NCI-H1092 treated with DMSO at 0.1 percent for 48 hours (cell line): Measurements from ENCODE around the gene SLTM.
"Not testable (repeated sequence)": the region's sequence is repeated elsewhere in the genome, so short reads cannot be mapped to it uniquely, and the experiment has no call there.

Source experiments
- DNase-seq: peaks from one replicate; lab custom pipeline; 2025; lab: John Stamatoyannopoulos, UW

SLTM gene

DNA sequence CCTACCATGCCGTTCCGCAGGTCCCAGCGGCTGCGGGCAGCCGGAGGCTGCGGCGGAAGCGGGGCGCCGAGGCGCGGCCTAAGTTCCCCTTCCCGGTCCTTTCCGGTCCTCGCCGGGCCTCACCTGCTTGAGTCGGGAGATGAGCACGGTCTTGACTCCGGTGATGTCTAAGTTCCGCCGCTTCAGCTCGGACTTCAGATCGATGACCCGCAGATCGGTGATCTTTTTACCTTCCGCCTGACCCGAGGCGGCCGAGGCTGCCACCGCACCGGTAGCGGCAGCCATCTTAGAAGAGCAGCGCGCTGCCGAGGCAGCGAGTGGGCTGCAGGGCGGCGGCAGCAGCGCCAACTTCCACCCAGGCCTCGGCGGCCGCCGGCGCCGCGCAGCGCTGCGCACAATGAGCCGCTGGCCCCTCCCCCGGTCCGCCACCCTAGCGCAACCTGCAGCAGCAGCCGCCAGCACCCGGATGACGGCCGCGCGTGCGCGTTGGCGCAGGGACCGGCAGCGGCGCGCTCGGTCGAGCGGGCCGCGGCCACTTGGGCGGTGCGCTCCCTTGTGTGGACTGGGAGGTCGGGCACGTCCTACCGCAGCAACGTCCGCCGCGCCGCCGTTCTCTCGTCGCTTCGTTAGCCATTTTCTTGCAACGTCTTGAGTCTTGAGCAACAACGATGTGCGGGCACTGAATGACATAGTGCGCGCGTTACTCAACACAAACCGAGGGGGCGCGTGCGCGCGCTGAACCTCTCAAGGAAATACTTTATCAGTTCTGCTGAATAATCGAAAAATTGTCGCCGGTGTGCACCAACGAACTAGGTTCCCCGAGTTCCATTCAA is at the start of gene SLTM:
TSS of gene SLTM (minus strand) at position 399 of the 833 bp plus-strand sequence. CDS start at position 285, 114 bp downstream.
- DNase-seq: peak; percentile 88

DNA sequence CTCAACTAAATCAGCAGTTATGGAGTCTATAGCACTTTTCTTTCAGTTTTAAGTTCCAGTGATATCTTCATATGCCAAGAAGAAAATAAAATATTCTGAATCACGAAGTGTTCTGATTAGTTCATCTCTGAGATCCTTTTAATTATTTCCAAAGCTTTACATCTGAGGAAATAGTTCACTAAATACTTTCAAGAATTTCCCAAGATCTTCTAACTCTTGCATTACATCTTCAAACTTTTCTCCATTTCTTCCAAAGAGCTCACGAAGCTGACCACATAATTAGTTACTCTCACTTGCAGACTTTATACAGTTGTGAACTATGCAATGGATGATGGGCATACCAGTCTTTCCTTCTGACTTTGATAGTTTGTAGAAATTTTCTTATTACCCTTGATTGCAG is 49.8 kb upstream of the SLTM start:
- no peak for DNase-seq

DNA sequence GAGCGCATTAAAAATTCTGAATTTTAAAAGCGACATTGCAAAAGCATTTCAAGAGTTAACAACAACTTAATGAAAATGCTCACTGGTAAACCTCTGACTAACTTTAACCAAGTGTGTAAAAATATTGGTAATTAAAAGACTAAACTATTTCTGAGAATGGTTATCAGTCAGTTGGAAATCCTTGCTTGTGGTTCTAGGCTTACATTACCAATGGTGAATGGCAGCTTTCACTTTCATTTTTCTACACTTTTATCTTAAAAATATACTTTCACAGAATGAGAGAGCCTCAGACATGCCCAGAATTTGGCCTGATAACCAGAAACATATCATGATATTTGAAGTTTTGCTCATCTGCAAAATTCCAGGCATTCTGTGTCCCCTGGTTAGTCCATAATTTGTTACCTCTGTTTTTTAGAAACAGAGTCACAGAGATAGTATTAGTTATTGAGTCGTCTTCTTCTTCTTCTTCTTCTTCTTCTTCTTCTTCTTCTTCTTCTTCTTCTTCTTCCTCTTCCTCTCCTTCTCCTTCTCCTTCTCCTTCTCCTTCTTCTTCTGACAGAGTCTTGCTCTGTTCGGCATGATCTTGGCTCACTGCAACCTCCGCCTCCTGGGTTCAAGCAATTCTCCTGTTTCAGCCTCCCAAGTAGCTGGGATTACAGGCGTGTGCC is 48.5 kb upstream of the SLTM start:
- no peak for DNase-seq

DNA sequence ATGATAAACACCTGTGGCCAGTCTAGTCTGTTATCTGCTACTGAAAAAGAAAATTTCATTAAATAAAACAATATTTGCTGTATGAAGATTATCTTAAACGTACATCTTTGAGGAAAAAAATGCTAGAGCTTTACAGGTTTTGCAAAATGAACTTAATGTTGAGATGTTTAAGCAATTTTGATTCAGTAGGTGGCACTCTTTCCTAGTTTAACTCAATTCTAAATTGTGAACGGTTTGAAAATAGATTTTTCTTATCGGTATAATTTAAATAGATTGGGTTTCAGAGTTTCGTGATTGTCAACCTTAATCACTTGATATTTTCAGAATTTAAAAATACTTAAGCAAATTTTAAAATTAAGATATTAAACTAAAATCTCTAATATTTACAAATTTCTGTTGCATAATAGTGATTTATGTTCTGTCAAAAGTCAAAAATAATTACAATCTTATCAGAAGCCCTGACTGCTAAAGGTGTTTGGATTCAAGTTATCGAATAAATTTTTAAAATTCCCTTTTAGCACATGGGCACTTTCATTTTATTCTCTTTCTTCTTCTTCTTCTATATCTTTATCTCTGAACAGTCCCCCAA is 47.0 kb upstream of the SLTM start:
- DNase-seq: peak; percentile 17

DNA sequence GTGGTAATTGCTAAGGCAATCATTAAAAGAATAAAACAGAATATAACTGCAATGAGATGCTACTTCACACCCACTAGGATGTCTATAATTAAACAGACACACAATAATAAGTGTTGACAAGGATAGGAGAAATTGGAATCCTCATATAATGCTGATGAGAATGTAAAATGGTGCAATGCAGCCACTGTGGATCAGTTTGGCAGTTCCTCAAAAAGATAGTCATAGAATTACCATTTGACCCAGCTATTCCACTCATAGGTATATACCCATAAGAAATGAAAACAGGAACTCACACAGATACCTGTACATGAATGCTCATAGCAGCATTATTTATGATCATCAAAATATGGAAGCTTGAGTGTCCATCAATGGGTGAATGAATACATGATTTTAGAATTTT is 44.4 kb upstream of the SLTM start:
- no peak for DNase-seq

DNA sequence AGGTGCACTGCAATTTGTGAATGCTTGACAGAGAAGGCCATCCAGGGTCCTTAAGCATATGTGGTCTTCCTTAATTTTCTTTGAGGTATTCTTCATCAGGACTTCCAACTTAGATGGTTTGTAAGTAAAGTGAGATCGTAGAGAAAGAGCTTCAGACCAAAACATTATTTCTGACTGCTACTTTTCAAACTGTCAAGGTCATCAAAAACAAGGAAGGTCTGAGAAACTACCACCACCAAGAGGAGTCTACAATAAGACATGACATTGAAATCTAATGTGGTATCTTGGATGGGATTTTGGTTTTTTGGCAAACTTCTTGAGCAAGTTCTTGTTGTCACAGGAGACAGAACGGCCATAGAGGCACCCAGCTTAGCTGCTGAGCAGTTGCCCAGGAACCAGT is 34.0 kb upstream of the SLTM start:
- DNase-seq: no peak

DNA sequence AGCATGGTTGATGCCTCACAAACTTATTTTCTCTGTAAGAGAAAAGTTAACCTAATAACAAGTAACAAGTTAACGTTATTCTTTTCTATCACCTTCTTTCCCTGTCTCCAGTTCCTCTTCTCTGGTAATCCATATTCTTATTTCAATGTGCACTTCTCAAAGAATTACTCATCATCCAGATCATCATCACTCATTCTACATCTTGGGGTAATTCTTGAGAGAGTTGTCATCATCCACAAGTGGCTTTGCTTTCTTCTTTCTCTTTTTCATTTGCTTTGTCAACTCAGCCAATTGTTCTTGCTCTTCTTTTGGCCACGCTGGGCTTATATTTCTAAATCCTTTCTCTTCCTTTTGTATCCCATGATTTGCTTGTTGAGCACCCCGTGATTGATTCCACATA is 33.2 kb upstream of the SLTM start:
- no peak for DNase-seq

DNA sequence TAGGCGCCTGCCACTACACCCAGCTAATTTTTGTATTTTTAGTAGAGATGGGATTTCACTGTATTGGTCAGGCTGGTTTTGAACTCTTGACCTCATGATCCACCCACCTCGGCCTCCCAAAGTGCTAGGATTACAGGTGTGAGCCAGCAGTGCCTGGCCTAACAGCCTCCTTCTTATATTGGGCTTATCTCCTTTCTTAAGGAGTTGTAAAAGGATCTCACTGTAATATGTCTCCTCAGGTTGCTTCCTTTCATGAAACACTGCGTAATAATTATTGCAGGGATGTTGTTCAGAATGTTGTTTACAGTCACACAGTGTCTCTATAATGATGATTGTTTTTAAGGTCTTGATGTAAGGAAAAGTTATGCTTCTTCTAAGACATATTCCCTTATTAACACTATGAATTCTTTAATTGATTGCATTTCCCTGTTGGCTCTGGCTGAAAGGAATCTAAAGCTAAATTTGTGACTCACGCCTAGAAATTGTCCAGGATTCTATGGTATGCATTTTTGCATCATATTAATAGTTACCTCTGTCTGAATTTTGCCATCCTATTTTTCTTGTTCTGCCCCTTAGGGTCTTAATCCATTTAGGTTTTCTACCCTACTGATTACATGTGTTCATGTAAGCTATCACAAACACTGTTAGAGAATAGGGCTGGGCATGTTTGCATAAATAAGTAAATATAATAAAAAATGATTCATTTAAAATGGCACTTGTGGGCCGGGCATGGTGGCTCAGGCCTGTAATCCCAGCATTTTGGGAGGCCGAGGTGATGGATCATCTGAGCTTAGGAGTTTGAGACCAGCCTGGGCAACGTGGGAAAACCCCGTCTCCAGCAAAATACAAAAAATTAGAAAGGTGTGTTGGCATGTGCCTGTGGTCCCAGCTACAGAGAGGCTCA is 29.4 kb upstream of the SLTM start:
- no peak for DNase-seq

DNA sequence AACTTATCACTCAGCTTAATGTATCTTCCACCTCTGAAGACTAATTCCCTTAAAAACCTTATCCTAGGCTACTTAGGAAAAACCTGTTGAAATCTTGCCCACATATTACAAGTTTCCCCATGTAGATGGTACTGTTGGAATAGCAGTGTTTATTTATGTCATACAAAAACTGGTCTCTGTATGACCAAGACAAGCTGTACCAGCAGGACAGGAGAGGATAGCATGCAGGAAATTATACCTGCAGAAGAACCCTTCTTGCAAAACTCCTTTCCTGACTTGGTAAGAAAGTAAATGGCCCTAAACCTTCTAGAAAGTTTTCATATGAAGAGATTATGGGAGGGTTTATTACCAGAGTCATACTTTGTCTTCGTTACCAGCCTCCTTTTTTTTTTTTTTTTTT is 28.7 kb upstream of the SLTM start:
- DNase-seq: no peak

DNA sequence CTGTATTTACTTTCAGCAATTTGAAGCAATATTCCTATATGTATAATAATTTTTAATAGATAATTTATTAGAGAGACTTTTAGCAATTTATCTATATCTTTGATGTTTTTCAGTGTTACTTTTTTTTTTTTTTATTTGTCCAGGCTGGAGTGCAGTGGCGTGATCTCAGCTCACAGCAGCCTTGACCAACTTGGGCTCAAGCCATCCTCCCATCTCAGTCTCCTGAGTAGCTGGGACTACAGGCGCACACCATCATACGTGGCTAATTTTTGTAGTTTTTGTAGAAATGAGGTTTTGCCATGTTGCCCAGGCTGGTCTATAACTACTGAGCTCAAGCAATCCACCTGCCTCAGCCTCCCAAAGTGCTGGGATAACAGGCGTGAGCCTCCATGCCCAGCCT is 25.3 kb upstream of the SLTM start:
- no peak for DNase-seq

DNA sequence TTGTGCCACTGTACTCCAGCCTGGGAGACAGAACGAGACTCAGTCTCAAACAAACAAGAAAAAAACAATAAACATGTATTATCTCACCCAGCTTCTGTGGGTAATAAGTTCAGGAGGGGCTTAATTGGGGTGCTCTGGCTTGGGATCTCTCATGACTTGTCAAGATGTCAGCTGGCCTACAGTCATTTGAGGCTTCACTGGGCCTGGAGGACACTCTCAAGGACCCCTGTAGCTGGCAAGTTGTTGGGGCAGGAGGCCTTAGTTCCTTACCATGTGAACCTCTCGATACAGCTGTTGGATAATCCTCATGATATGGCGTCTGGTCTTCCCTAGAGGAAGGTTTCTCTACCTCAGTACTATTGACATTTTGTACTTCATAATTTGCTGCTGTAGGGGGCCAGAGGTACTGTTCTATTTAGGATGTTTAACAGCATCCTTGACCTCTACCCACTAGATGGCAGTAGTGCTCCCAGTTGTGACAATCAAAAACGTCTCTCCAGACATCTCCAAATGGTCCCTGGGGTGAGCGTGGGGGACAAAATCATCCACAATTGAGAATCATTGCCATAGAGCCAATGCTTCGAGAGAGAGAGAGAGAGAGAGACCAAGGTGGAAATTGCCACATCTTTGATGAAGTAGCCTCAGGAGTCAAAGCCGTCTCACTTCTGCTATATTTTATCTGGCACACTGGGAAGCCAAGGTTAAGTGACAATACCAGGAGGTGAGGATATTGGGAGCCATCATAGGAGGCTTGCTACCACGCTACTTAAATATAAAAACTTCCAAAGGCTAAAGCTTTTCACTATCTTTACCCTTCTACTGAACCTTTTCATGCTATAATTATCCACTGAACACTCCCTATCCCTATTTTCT is 23.9 kb upstream of the SLTM start:
- DNase-seq: peak; percentile 51

DNA sequence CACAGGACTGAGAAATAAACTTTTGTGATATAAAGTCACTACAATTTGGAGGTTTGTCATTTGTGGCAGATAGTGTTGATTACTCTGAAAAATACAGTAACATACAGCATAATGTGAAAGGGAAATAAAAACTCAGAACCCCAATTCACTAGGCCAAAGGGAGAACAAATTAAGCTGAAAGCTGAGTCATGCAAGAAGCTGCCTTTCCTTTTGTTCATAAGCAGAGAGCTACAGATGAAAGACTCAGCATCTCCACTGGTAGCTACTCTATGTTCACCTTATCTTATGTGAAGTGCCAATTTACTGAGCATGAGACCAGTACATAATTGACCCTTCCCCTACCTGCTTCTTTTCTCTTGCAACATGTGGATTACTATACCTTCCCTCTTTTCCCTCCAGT is 19.3 kb upstream of the SLTM start:
- no peak for DNase-seq

DNA sequence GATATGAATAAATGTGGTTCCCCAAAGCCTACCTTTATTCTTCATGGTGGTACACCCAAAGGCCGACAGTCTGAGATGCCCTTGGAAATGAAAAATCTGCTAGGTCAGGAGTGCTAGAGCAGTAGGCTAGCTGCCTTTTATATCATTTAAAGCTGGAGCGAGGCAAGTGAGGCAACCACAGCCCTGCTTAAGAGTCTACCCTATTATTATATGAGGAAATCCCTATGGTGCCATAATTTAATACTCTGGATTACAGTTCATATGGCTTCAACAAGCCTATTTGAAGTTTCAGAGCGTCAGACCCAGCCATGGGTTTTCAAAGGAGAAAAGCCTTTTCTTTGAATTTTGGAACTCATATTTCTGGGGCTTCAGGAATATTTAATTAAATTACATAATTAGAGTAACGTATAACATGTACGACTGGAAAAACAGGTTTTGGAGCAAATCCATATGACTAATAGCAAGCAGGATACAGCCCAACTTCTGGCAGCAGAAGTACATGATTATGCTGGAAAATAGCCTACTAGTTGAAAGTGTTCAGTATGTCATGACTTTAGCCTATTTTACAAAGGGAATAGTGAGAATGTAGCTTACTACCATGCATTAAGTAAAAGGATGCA is 18.0 kb upstream of the SLTM start:
- DNase-seq: no peak

DNA sequence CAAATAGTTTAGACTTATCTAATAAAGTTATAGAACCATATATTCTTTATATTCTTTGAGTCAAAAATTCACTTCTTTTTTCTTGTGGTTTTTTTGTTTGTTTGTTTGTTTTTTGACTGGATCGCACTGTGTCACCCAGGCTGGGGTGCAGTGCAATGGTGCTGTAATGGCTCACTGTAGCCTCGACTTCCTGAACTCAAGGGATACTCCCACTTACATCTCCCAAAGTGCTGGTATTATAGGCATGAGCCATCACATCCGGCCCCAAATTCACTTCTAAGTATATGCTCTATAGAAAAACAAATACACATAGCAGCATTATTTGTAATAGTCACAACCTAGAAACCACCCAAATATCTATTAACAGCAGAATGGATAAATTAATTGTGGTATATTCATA is 13.7 kb upstream of the SLTM start:
- no peak for DNase-seq

DNA sequence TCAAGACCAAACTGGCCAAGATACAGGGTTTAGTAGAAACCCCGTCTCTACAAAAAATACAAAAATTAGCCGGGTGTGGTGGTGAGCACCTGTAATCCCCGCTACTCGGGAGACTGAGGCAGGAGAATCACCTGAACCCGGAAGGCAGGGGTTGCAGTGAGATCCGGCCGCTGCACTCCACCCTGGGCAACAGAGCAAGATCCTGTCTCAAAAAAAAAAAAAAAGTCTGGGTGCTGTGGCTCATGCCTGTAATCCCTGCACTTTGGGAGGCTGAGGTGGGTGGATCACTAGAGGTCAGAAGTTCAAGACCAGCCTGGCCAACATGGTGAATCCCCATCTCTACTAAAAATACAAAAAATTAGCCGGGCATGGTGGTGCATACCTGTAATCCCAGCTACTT is 1.5 kb upstream of the SLTM start:
- not testable (repeated sequence) for DNase-seq

DNA sequence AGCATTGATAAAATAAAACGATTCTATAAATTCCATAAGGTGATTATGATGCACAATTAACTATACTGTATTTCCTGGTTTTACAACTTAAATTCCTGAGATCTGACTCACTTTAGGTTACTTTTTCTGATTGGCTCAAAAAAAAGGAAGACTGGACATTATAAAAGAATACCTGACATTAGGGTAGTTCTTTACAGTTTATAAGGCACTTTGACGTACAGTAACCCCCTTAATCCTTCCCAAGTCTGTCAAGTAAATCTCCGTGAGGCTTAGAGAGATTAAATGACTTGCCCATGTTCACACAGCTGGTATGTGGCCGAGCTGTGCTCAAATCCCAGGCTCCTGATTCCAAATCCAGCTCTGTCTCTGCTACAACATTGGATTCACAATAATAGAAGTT is 1.0 kb upstream of the SLTM start:
- DNase-seq: no peak

DNA sequence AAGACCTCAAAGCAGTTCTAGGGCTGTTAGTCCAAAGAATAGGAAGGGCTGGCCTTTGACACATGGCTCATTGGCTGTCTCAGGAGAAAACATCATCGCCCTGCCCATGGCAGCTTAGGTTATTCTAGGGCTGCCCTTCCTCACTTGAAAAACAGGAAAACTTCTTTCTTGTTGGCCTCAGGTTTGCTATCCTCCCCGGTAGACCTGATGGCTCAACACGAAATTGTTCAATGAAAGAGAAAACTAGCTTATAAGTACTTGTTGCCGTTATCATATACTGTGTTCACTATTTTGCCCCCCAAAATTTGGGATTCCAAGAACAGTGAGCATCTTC is 602 bp upstream of the SLTM start:
- no peak for DNase-seq

DNA sequence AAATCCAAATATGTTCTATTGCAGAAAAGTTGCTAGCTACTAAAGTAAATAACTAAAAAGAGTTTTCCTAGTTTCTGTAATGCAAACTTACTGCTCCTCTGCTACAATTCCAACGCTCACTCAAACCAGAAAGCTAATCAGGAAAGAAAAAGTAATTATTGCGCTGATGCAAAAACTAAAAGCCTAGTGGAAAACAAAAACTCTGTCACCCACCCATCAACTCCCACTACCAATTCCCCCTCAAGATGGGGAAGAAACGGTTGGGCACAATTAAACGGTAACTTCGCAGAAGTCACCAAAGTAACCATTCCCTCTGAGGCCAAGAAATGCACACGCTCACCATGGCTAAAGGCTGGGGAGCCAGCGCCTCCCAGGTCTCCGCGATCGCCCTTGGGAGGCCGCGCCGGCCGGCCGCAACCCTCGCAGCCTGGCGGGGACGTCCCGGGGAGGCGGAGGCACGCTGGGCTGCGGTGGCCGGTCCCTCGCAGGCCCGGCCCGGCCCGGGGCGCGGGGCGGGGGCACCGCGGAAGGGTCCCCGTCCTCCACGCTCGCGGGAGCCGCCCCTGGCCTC is 684 bp downstream of the SLTM start:
- peak; percentile 25 for DNase-seq

DNA sequence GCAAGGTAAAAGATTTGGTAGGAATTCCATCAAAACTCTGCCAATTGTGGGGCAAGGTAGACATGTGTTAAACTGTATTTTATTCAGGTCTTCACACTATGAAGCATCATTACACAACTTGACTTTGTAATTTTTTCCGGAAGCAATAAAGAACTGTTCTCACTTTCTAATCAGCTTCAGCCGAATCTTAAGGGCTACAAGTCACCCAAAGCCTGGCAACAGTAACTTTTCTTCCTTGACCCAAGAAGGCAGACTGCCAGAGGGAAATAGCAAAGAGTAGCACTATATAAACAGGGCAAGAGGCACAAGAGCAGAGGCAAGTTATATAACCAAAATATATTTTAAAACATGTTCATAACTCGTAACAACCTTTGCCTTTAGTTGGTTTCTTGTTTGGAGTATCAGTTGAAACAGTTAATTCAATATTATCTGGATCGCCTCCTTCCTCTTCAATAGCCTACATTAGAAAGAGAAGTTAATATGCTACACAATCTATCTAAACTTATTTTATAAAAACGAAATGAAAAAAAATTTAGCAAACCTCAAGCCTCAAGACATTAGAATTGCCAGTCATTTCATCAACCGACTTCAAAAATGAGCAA is 1.4 kb downstream of the SLTM start:
- DNase-seq: no peak

DNA sequence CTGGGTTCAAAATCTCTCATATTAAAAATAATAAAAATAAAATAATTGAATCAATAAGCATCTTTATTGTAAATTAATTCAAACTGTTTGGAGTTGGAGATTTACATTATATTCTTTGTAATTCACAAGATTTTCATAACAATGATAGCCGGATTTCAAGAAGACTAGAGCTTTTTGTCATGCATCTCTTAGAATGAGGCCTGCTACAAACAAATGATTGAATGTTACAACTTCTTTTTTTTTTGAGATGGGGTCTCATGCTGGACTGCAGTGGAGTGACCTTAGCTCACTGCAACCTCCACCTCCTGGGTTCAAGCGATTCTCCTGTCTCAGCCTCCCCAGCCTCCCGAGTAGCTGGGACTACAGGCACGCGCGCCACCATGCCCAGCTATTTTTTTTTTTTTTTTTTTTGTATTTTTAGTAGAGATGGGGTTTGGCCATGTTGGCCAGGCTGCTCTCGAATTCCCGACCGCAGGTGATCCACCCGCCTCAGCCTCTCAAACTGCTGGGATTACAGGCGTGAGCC is 3.5 kb downstream of the SLTM start:
- no peak for DNase-seq
